ENCODE results near the gene ZNRF1. TPM values are rescaled to one million over a fixed set of nuclear protein-coding genes. Genes with fewer than 3 reads are reported as not detected.
"Not testable (repeated sequence)": the region's sequence is repeated elsewhere in the genome, so short reads cannot be mapped to it uniquely, and the experiment has no call there.

ZNRF1 gene
- total and polyA plus RNA-seq, 3 donors from 2014 or later: 51.8 to 93.0 (median 90.4) TPM

DNA sequence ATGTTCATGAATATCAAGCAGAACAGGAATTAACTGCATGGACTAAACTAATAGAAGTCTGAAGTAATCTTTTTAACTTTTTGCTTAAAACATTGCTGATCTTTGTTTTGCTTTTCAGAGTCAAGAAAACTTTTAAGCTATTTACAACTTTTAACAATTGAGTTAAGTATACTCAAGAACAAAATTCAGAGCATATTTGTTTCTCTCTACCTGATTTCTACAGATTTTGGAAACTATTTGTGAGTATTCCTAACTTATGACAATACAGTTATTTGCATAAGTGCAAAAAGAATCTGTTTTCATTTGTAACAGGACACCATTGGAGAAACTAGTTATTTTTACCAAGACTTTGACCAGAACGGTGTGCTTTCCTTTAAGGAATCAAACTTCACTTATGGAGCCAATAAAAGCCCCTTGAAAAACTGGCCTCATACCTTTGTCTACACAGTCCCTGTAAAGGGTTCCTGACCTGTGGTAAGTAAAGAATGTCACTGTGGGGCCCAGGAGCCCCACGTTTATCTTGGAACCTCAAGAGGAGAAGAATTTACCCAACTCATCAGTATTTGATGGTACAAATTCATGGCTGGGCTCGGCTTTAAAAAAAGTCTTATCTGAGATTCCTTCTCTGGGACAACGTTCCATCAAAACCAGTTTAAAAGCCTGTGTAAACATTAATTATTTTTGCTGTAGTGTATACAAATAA lies 129.0 kb downstream of the ZNRF1 start:
- intact Hi-C loops (cut with DNase I; ENCODE audit: low total_unique reads): no loop called here
- Histone ChIP-seq H3K9me3 (no peaks in the 10 kb centered on the region), H3K36me3 (ENCODE audit: low read depth, missing control alignments) (no peaks in the 10 kb centered on the region), H3K27ac (no peak overlapping the region), H3K4me3 (no peak overlapping the region), H3K4me1 (no peaks in the 10 kb centered on the region), H3K27me3 (no peaks in the 10 kb centered on the region)
- DNase-seq: no peak
- no peak for TF ChIP-seq CTCF (IDR thresholded peaks at IDR 0.05)
- TF ChIP-seq POLR2A (IDR thresholded peaks at IDR 0.05): no peak
- WGBS, 2 donors: 65 to 71% methylated on average over 4 of the region's 4 CpGs

GRCh38 chr16:75129421-75130149 lies 130.8 kb downstream of the ZNRF1 start:
- DNase-seq; intact Hi-C loops (cut with DNase I; ENCODE audit: low total_unique reads); H3K27ac ChIP-seq; H3K9me3 ChIP-seq; H3K27me3 ChIP-seq; H3K4me1 ChIP-seq; H3K36me3 ChIP-seq (ENCODE audit: low read depth, missing control alignments); H3K4me3 ChIP-seq: not testable (repeated sequence)
- 68 to 85% methylated on average over 5 of the region's 5 CpGs for WGBS, 2 donors

- WGBS, 2 donors: 80 to 82% methylated on average over 9 of the region's 9 CpGs
- no peak for DNase-seq
- intact Hi-C loops (cut with DNase I; ENCODE audit: low total_unique reads): no loop called here
- Histone ChIP-seq H3K27ac (no peak overlapping the region), H3K36me3 (ENCODE audit: low read depth, missing control alignments) (no peaks in the 10 kb centered on the region), H3K27me3 (no peaks in the 10 kb centered on the region), H3K4me1 (no peaks in the 10 kb centered on the region), H3K4me3 (no peak overlapping the region), H3K9me3 (no peaks in the 10 kb centered on the region)
- TF ChIP-seq POLR2A (IDR thresholded peaks at IDR 0.05) (no peak), CTCF (IDR thresholded peaks at IDR 0.05) (no peak)
Observed at GRCh38 chr16:75130150-75130771, 131.4 kb downstream of the ZNRF1 start.

DNA sequence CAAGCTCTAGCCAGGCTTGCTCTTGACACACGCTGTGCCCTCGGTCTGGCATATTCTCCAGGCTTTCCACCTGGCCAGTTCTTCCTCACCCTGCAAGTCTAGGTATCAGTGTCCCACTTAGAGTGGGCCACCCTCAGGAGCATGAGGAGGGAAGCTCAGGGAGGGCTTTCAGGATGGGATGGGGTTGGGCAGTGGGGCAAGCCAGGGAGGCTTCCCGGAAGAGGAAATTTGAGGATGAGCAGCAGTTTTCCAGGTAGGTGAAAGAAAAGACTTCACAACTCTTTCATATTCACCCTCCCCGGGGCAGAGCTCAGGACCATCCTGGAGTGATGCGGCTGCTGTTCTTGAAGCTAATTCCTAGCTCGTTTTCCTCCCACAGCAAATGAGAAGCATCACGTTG lies 132.3 kb downstream of the ZNRF1 start:
- Histone ChIP-seq H3K4me3 (no peak overlapping the region), H3K9me3 (no peaks in the 10 kb centered on the region), H3K36me3 (ENCODE audit: low read depth, missing control alignments) (no peaks in the 10 kb centered on the region), H3K27ac (no peak overlapping the region), H3K27me3 (no peaks in the 10 kb centered on the region), H3K4me1 (no peaks in the 10 kb centered on the region)
- intact Hi-C loops (cut with DNase I; ENCODE audit: low total_unique reads): no loop called here
- DNase-seq: no peak
- TF ChIP-seq POLR2A (IDR thresholded peaks at IDR 0.05) (no peak), CTCF (IDR thresholded peaks at IDR 0.05) (no peak)
- 68 to 83% methylated on average over 7 of the region's 7 CpGs for WGBS, 2 donors

DNA sequence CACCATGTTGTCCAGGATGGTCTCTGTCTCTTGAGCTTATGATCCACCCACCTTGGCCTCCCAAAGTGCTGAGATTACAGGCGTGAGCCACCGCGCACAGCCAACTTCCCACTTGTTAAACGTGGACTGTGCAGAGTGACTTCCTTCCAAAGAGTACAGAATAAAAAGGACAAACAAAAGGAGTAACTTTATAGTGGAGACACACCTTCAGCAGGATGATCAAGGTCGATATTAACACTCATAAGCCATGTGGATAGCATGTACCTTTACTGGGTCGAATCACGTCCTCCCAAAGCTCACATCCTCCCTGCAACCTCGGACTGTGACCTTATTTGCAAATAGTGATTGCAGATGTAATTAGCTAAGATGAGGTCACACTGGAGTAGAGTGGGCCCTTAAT lies 139.4 kb downstream of the ZNRF1 start:
- WGBS, 2 donors: 74 to 78% methylated on average over 8 of the region's 8 CpGs
- Histone ChIP-seq H3K9me3 (no peaks in the 10 kb centered on the region), H3K36me3 (ENCODE audit: low read depth, missing control alignments) (no peaks in the 10 kb centered on the region), H3K4me1 (no peaks in the 10 kb centered on the region), H3K27ac (no peak overlapping the region), H3K4me3 (no peak overlapping the region), H3K27me3 (no peaks in the 10 kb centered on the region)
- intact Hi-C loops (cut with DNase I; ENCODE audit: low total_unique reads): no loop called here
- no peak for DNase-seq
- TF ChIP-seq POLR2A (IDR thresholded peaks at IDR 0.05): no peak
- no peak for TF ChIP-seq CTCF (IDR thresholded peaks at IDR 0.05)

Measured in testis (tissue), 3 donors.